HepG2 (cell line): ENCODE data around the gene RDM1. TPM values are rescaled to one million over a fixed set of nuclear protein-coding genes. Genes with fewer than 3 reads are reported as not detected.

ENCODE experiments used
- ATAC-seq: fragments of 200-7000 bp; cut with Tn5 transposase; 3 replicates; pipeline ENCODE4 v1.9.1; 2020; ENCODE audit warnings: mild to moderate bottlenecking, moderate library complexity
- BruUV-seq: library from RNA; stranded (reverse); fragments of 400-500 nt; replicated peaks from 2 replicates; lab custom pipeline; 2021; lab: Mats Ljungman, UMichigan
- CTCF ChIA-PET: fragments of 300-600 bp; formaldehyde crosslinking; extraction: SDS; loops from one replicate; lab custom pipeline; 2021; ENCODE audit warnings: low total read pairs, inconsistent platforms, low intra/inter-chr PET ratio; lab: Yijun Ruan, JAX
- POLR2A ChIA-PET: fragments of 350-600 bp; sonication (Branson Sonifier 250); formaldehyde crosslinking; loops from one replicate; lab custom pipeline; 2020; ENCODE audit warnings: antibody characterized with exemption, inconsistent platforms; lab: Yijun Ruan, JAX
- DNase-seq: peaks from one replicate; pipeline ENCODE4 v3.0.0-alpha.2; 2015; ENCODE audit warnings: low spot score
- FAIRE-seq: peaks from 3 replicates; lab custom pipeline; 2011; peaks lifted over from hg19 to GRCh38; lab: Jason Lieb, UNC
- H2AFZ ChIP-seq: one replicate; pipeline ENCODE4 v1.6.1; 2011; ENCODE audit warnings: low read length, inconsistent platforms
- H3K27ac ChIP-seq: fragments of 300-600 bp; 3 replicates; pipeline ENCODE4 v1.8.0; 2011; ENCODE audit warnings: mixed run types, mild to moderate bottlenecking, mixed read lengths, low read length, inconsistent platforms; ENCODE audit not compliant: insufficient read depth; ENCODE audit errors: extremely low read length
- H3K27me3 ChIP-seq, 2 experiments: fragments of 200-600 bp in 1 of 2; 2 replicates in 1 of 2; 3 replicates in 1 of 2; pipeline versions ENCODE4 v1.6.0 to v1.8.0; 2011; ENCODE audit warnings: low read length in 2 of 2, mild to moderate bottlenecking in 2 of 2, moderate library complexity in 2 of 2, inconsistent platforms in 1 of 2; ENCODE audit not compliant: insufficient read depth in 2 of 2, control insufficient read depth in 1 of 2
- H3K36me3 ChIP-seq, 2 experiments: fragments of 200-600 bp in 1 of 2; replicated peaks in 1 of 2; 2 replicates in 1 of 2; 3 replicates in 1 of 2; pipeline versions ENCODE4 v1.5.1 to v1.8.0; 2011; ENCODE audit warnings: low read length in 2 of 2, inconsistent platforms in 1 of 2; ENCODE audit not compliant: insufficient read depth in 2 of 2, control insufficient read depth in 1 of 2
- H3K4me1 ChIP-seq: 2 replicates; pipeline ENCODE4 v1.5.1; 2012; ENCODE audit warnings: low read length, inconsistent platforms; ENCODE audit not compliant: insufficient read depth
- H3K4me2 ChIP-seq: 2 replicates; pipeline ENCODE4 v1.6.0; 2011; ENCODE audit warnings: low read depth, low read length, inconsistent platforms
- H3K4me3 ChIP-seq, 3 experiments: fragments of 200-600 bp in 1 of 3; sonication (generic), shearing (Covaris generic) in 1 of 3; replicated peaks in 1 of 3; 2 replicates each; pipeline ENCODE4 v1.5.1; 2011 to 2016; ENCODE audit warnings: low read length in 3 of 3, inconsistent platforms in 2 of 3, low read depth in 2 of 3, mild to moderate bottlenecking in 2 of 3, control low read depth in 1 of 3, mixed read lengths in 1 of 3; ENCODE audit not compliant: insufficient read depth in 1 of 3
- H3K79me2 ChIP-seq: one replicate; pipeline ENCODE4 v1.6.1; 2011; ENCODE audit warnings: low read length, inconsistent platforms; ENCODE audit not compliant: insufficient read depth
- H3K9ac ChIP-seq: 2 replicates; pipeline ENCODE4 v1.6.0; 2011; ENCODE audit warnings: mild to moderate bottlenecking, low read depth, low read length, inconsistent platforms; ENCODE audit not compliant: insufficient read depth
- H3K9me3 ChIP-seq: 2 replicates; pipeline ENCODE4 v1.5.1; 2012; ENCODE audit warnings: mild to moderate bottlenecking, low read length
- H4K20me1 ChIP-seq: 2 replicates; pipeline ENCODE4 v1.6.0; 2011; ENCODE audit warnings: inconsistent platforms, mild to moderate bottlenecking, low read length, moderate library complexity; ENCODE audit not compliant: insufficient read depth
- ETV5 ChIP-seq: IDR thresholded peaks from 2 replicates; pipeline ENCODE4 v1.6.1; 2018; ENCODE audit warnings: missing biosample characterization, missing genetic modification reagents, inconsistent platforms, borderline replicate concordance
- KLF6 ChIP-seq: IDR thresholded peaks from 2 replicates; pipeline ENCODE4 v1.8.0; 2016; ENCODE audit warnings: missing biosample characterization, missing genetic modification reagents
- MLXIP ChIP-seq: sonication (generic); formaldehyde crosslinking; IDR thresholded peaks from 2 replicates; pipeline ENCODE4 v1.9.0; 2021; ENCODE audit warnings: missing genetic modification reagents, borderline replicate concordance
- MYPOP ChIP-seq: sonication (generic); formaldehyde crosslinking; IDR thresholded peaks from 2 replicates; pipeline ENCODE4 v1.8.1; 2023; ENCODE audit warnings: mild to moderate bottlenecking, moderate library complexity, missing genetic modification reagents
- NCOA1 ChIP-seq: sonication (generic); formaldehyde crosslinking; IDR thresholded peaks from 2 replicates; pipeline ENCODE4 v1.9.0; 2021; ENCODE audit warnings: missing genetic modification reagents
- PAWR ChIP-seq: sonication (generic); formaldehyde crosslinking; IDR thresholded peaks from 2 replicates; pipeline ENCODE4 v1.4.0; 2020; ENCODE audit warnings: missing genetic modification reagents, mild to moderate bottlenecking, borderline replicate concordance
- REPIN1 ChIP-seq: sonication (generic); formaldehyde crosslinking; IDR thresholded peaks from 2 replicates; pipeline ENCODE4 v1.8.0; 2022; ENCODE audit warnings: missing genetic modification reagents, low read depth, mild to moderate bottlenecking, borderline replicate concordance
- SCMH1 ChIP-seq: sonication (generic); formaldehyde crosslinking; IDR thresholded peaks from 2 replicates; pipeline ENCODE4 v1.9.0; 2021; ENCODE audit warnings: missing genetic modification reagents, mild to moderate bottlenecking, borderline replicate concordance
- ZBTB38 ChIP-seq: sonication (generic); formaldehyde crosslinking; IDR thresholded peaks from 2 replicates; pipeline ENCODE4 v1.5.1; 2020; ENCODE audit warnings: mild to moderate bottlenecking, missing genetic modification reagents
- ZNF281 ChIP-seq: sonication (generic); formaldehyde crosslinking; IDR thresholded peaks from 2 replicates; pipeline ENCODE4 v1.4.0; 2020; ENCODE audit warnings: missing genetic modification reagents, borderline replicate concordance
- in situ Hi-C: cut with HindIII; loops from 2 replicates; pipeline ENCODE4 v1.10.0; 2017; ENCODE audit warnings: low pct_unique_long_range_greater_than_20kb; ENCODE audit not compliant: extremely low pct_ligation_motif_present
- intact Hi-C: fragments of 100-400 bp; cut with micrococcal nuclease; formaldehyde crosslinking; loops from one replicate; pipeline ENCODE4 v1.10.0; 2022; ENCODE audit not compliant: unreplicated experiment
- polyA plus RNA-seq, 8 experiments: library from polyadenylated mRNA; depleted of rRNA in 3 of 8; stranded (reverse) in 7 of 8; unstranded in 1 of 8; fragments of >200 nt; fragmentation: Illumina TruSeq in 4 of 8; extraction: Trizol in 4 of 8; gene quantifications; 2 replicates each; pipeline versions ENCODE4 v1.2.1 to v1.2.3, GENCODE V29; 2011 to 2016; ENCODE audit warnings: low read depth in 4 of 8, missing spikeins in 1 of 8, mixed read lengths in 1 of 8; ENCODE audit not compliant: insufficient read depth in 1 of 8
- total RNA-seq, 5 experiments: library from RNA; depleted of rRNA; stranded (reverse); fragments of >200 nt; fragmentation: Illumina TruSeq; extraction: Trizol; gene quantifications; 2 replicates each; pipeline ENCODE4 v1.2.3, GENCODE V29; 2016; ENCODE audit warnings: low read depth in 1 of 5

RDM1 gene
- total and polyA plus RNA-seq, 2 of the 13 experiments (the other 11 are each of a cell fraction or from before 2014, with no cell fraction given), result 0.28 to 0.40 TPM

- H3K4me2 ChIP-seq, result no peak overlapping the region
- no peaks in the 10 kb centered on the region for H3K4me1 ChIP-seq
- no peak overlapping the region for H3K9ac ChIP-seq
- no peak for FAIRE-seq
- H3K9me3 ChIP-seq, result no peaks in the 10 kb centered on the region
- H3K79me2 ChIP-seq, result no peaks in the 10 kb centered on the region
- ChIA-PET CTCF (no interaction called here), POLR2A (no interaction called here)
- no peak for ATAC-seq
- TF ChIP-seq SCMH1 (CRISPR knock-in tag), result no peak
- no peak for TF ChIP-seq MLXIP (CRISPR knock-in tag)
- TF ChIP-seq KLF6 (CRISPR knock-in tag), result no peak
- TF ChIP-seq ETV5 (CRISPR knock-in tag), result no peak
- no peak for TF ChIP-seq REPIN1 (CRISPR knock-in tag)
- no peak for TF ChIP-seq PAWR
- no peak for TF ChIP-seq NCOA1 (CRISPR knock-in tag)
- no peak for TF ChIP-seq ZNF281 (CRISPR knock-in tag)
- no peak for TF ChIP-seq ZBTB38 (CRISPR knock-in tag)
- TF ChIP-seq MYPOP (CRISPR knock-in tag), result no peak
- peaks cover 0 to 6% of the 10 kb centered on the region in 2 experiments; a peak in 1 of 5 replicates for H3K27me3 ChIP-seq
- H4K20me1 ChIP-seq, result no peaks in the 10 kb centered on the region
- no peak overlapping the region for H2AFZ ChIP-seq
- H3K4me3 ChIP-seq, result no peak overlapping the region
- intact Hi-C loops, result no loop called here
- BruUV-seq, result no TSS peak
- no peak for DNase-seq
- in situ Hi-C loops, result no loop called here
- H3K27ac ChIP-seq, result no peak overlapping the region
- no peaks in the 10 kb centered on the region for H3K36me3 ChIP-seq
Measured at GRCh38 chr17:35932586-35932985, 2.0 kb upstream of the RDM1 start.
